ENCODE results near the gene NBEA.

Gene NBEA

GRCh38 chr13:35478271-35479037, 536.4 kb downstream of the NBEA start:
- no peak for DNase-seq

GRCh38 chr13:35479038-35479492, 537.0 kb downstream of the NBEA start:
- no peak for DNase-seq

- no peak for DNase-seq
Observed at GRCh38 chr13:35479706-35480105, 537.6 kb downstream of the NBEA start.

- no peak for DNase-seq
Observed at GRCh38 chr13:35480346-35480745, 538.3 kb downstream of the NBEA start.

- no peak for DNase-seq
Observed at GRCh38 chr13:35481777-35482176, 539.7 kb downstream of the NBEA start.

GRCh38 chr13:35482527-35482926, 540.5 kb downstream of the NBEA start:
- no peak for DNase-seq

GRCh38 chr13:35483761-35484160, 541.7 kb downstream of the NBEA start:
- no peak for DNase-seq

GRCh38 chr13:35484384-35484783, 542.3 kb downstream of the NBEA start:
- DNase-seq, result no peak

GRCh38 chr13:35485424-35485823, 543.4 kb downstream of the NBEA start:
- no peak for DNase-seq

GRCh38 chr13:35489050-35489449, 547.0 kb downstream of the NBEA start:
- DNase-seq, result no peak

GRCh38 chr13:35496006-35496405, 553.9 kb downstream of the NBEA start:
- no peak for DNase-seq

- DNase-seq, result no peak
Observed at GRCh38 chr13:35496761-35497386, 554.8 kb downstream of the NBEA start.

- no peak for DNase-seq
Observed at GRCh38 chr13:35498231-35498630, 556.2 kb downstream of the NBEA start.

GRCh38 chr13:35499196-35499662, 557.2 kb downstream of the NBEA start:
- no peak for DNase-seq

- DNase-seq, result no peak
Observed at GRCh38 chr13:35499676-35500075, 557.6 kb downstream of the NBEA start.

GRCh38 chr13:35500144-35500543, 558.1 kb downstream of the NBEA start:
- no peak for DNase-seq

GRCh38 chr13:35501661-35502235, 559.7 kb downstream of the NBEA start:
- no peak for DNase-seq

GRCh38 chr13:35502456-35502855, 560.4 kb downstream of the NBEA start:
- no peak for DNase-seq

GRCh38 chr13:35512271-35512920, 570.3 kb downstream of the NBEA start:
- no peak for DNase-seq

GRCh38 chr13:35514061-35514477, 572.0 kb downstream of the NBEA start:
- DNase-seq, result no peak

GRCh38 chr13:35514801-35515502, 572.9 kb downstream of the NBEA start:
- no peak for DNase-seq

GRCh38 chr13:35518337-35518946, 576.4 kb downstream of the NBEA start:
- no peak for DNase-seq
